DMS53 treated with DMSO at 0.1 percent for 48 hours (cell line): ENCODE data around the gene SP4.
A peak's percentile ranks its signal among the peaks of the same experiment; 100 is the strongest.
"Not testable (repeated sequence)": the region's sequence is repeated elsewhere in the genome, so short reads cannot be mapped to it uniquely, and the experiment has no call there.

Experiments used
- DNase-seq: peaks from one replicate; lab custom pipeline; 2025; ENCODE audit not compliant: unreplicated experiment; lab: John Stamatoyannopoulos, UW

The SP4 gene

DNA sequence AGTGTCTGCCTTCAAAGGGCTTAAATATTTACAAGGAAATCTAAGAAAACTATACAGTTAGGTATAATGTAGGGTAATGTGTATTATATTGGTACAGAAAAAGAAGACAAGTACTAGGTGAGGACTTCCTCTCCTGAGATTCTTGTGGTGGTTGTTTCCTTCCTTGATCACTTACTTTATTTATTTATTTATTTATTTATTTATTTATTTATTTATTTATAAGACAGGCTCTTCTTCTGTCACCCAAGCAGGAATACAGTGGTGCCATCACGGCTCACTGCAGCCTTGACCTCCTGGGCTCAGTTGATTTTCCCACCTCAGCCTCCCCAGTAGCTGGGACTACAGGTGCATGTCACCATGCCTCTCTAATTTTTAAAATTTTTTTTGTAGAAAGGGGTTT lies 96.8 kb downstream of the SP4 start:
- no peak for DNase-seq

DNA sequence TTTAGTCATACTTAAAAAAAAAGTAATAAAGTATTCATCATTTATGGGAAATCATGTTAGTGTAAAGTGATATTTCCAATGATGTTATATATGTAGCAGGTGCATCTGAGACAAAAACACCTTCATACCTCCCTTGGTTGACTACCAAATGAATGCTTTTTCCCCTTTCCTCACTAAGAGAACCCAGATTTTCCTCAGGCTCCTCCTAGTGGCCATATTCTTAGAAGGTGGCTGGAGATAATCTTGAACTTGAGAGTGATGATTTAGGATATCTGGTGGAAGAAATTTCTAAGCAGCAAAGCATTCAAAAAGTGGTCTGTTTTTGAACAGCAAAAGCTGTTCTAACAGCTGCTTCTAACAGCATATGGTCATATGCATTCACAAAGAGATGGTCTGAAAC lies 98.1 kb downstream of the SP4 start:
- DNase-seq: no peak

DNA sequence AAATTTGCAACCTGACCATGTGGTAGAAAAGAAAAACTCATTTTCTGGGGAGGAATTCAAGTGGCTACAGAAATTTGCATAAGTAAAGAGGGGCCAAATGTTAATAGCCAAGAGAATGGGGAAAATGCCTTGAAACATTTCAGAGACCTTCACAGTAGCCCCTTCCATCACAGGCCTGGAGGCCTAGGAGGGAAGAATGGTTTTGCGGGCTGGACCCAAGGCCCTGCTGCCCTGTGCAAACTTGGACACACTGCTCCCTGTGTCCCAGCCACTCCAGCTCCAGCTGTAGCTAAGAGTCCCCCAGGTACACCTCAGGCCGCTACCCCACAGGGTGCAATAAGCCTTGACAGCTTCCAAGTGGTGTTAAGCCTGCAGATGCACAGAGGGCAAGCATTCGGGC lies 98.6 kb downstream of the SP4 start:
- no peak for DNase-seq

DNA sequence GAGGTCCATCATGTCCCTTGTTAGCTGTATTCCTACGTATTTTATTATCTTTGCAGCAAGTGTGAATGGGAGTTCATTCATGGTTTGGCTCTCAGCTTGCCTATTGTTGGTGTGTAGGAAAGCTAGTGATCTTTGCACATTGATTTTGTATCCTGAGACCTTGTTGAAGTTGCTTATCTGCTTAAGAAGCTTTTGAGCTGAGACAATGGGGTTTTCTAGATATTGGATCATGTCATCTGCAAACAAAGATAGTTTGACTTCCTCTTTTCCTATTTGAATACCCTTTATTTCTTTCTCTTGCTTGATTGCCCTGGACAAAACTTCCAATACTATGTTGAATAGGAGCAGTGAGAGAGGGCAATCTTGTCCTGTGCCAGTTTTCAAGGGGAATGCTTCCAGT lies 104.6 kb downstream of the SP4 start:
- DNase-seq: not testable (repeated sequence)

DNA sequence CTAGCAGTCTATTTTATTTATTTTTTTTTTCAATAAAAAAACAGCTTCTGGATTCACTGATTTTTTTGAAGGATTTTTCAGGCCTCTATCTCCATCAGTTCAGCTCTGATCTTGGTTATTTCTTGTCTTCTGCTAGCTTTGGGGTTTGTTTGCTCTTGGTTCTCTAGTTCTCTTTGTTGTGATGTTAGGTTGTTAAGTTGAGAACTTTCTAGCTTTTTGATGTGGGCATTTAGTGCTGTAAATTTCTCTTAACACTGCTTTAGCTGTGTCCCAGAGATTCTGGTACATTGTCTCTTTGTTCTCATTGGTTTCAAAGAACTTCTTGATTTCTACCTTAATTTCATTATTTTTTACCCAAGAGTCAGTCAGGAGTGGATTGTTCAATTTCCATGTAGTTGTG lies 105.8 kb downstream of the SP4 start:
- not testable (repeated sequence) for DNase-seq

DNA sequence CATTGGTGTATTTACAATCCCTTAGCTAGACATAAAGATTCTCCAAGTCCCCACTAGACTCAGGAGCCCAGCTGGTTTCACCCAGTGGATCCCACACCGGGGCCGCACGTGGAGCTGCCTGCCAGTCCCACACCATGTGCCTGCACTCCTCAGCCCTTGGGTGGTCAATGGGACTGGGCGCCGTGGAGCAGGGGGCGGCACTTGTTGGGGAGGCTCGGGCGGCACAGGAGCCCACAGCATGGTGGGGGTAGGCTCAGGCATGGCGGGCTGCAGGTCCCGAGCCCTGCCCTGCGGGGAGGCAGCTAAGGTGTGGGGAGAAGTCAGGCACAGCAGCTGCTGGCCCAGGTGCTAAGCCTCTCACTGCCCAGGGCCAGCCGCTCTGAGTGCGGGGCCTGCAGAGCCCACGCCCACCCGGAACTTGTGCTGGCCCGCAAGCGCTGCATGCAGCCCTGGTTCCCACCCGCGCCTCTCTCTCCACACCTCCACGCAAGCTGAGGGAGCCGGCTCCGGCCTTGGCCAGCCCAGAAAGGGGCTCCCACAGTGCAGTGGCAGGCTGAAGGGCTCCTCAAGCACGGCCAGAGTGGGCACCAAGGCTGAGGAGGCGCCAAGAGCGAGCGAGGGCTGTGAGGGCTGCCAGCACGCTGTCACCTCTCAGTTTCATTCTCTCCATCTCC lies 108.7 kb downstream of the SP4 start:
- not testable (repeated sequence) for DNase-seq

DNA sequence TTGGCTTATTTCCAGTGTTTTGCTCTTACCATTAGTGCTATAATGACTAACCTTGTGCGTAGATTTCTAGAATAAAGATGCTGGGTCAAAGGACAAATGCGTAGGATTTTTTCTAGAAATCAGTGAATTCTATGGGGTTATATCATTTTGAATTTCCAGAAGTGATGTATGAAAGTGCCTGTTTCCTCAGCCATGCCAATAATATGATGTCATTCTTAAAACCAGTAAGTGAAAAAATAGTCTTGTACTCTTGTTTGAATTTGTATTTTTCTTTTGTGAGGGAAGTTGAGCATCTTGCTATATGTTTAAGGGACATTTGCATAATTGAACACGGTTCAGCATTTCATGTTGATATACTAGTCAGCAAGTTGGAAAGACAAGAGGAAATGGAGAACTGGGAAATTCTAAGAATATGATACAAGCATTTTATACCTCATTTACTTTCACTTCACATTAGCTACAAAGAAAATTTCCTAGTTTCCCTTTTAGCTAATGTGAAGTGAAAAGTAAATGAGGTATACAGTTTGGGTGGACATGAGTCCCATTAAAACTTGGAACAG lies 111.1 kb downstream of the SP4 start:
- no peak for DNase-seq

DNA sequence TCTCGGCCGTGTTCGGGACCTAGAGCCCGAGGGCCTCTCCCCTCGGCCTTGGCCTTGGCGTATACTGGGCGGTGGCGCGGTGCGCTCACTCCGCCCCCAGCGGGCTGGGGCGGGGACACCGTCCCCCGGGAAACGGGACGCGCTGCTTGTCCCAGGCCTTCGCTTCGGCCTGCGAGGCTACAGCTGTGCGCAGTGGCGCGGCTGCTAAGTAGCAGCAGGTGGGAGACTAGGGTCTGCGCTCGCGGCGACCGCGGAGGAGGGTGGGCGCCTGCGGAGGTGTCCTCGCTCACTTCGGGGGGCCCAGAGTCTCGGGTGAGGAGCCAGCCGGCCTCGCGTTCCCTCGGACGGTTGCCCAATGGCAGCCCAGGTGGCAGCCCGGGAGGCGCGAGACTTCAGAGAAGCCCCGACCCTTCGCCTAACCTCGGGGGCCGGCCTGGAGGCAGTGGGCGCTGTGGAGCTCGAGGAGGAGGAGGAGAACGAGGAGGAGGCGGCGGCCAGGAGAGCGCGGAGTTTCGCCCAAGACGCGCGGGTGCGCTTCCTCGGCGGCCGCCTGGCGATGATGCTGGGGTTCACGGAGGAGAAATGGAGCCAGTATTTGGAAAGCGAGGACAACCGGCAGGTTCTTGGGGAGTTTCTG lies 115.1 kb downstream of the SP4 start, which contains the start of gene DNAH11:
TSS of gene DNAH11 (plus strand) at position 149 of the 637 bp plus-strand sequence. CDS start at position 356, 207 bp downstream.
- peak; percentile 76 for DNase-seq

DNA sequence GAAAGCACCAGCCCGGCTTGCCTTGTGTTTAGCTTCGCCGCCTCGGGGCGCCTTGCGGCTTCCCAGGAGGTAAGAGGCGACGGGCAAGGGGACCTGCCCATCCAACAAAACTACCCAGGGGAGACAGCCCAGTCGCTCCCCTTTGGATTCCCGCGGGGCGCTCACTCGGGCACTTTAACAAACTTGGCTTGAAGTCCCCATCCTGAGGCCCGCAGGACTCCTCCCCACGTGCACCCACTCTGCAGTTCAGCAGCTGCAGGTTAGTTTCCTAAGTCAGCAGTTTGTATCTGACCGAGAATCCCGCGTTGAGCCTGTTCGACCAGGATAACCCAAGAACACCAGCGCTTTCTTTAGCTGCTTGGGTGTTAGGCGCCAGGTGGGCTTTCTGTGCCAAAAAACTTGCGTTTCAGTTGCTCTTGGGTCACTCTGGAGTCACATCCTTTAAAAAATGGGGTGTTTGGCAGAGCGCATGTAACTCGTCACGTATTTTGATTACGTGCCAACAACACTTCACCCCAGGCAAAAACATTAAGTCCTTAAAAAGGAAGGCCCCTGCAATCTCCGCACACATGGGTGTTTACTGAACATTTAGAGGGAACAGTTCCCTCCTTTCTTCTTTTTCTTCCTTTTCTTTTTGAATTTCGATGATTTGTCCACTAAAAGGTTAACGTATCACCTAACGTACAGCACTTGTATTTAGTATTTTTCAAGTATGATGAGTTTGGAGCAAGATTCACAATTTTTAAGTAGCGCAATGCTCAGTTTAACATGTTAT lies 115.8 kb downstream of the SP4 start:
- peak; percentile 38 for DNase-seq

DNA sequence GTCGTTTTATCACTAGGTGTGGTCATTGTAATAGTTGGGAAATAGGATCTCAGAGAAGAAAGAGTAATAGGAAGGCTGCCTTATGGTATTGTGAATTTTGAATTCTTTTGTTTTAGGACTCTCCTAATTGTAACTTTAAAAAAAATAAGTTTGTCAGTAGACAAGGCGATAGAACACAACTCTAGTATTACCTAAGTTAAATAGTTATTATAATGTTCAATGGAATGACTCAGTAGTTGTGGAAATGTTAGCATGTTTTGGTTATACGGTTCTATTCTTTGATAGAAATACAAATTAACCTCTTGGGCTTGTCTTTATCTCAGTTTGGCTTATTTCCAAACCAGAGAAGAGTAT lies 116.4 kb downstream of the SP4 start:
- no peak for DNase-seq

DNA sequence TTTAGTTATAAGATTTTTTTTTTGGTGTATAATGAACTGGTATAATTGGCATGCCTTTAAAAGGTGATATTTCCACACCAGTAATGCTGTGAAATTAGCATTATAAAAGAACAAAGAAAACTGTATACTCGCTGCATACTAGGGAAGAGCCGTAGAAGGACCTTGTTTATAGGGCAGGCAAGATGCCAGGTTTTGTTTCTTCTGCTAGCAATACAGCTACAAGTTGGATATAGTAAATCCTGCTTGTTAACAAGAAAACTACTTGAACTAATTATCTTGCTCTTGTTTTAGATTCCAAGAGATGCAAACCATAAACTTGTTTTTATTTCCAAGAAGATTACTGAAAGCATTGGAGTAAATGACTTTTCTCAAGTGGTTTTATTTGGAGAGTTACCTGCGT lies 116.8 kb downstream of the SP4 start:
- DNase-seq: no peak

DNA sequence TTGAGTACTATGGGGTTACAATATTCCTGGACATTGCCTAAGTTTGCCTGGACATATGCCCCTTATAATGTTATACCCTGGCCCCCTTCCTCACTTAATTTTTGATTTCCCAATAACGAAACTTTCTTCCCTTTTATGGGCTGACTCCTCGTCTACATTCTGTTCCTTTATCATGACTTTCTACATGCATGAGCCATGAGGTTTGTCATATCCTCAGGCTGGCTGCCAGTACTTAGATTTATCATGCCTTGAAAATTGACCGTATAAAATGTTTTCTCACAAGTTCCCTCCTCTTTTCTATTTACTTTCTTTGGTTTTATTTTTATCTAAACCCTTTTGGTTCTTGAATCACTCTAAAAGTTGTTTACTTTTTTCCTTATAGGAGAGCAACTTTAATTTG lies 119.6 kb downstream of the SP4 start:
- DNase-seq: no peak

DNA sequence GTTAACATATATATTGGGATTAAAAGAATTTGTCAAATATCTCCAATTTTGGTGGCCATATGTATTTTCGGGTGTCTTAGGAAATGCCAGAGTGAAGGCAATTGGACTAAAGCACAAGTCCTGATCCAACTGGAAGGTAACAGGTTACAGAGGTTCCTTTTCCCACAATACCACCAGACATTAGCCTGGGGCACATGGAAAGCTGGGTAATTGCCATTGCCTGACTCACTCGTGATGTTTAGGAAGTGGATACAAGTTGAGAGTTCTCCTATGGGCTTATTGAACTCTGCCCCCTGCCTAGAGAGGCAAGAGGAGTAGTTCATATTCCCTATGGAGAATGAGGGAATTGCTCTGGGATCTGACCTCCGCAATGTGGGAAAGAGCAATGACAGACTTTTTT lies 120.6 kb downstream of the SP4 start:
- DNase-seq: no peak

DNA sequence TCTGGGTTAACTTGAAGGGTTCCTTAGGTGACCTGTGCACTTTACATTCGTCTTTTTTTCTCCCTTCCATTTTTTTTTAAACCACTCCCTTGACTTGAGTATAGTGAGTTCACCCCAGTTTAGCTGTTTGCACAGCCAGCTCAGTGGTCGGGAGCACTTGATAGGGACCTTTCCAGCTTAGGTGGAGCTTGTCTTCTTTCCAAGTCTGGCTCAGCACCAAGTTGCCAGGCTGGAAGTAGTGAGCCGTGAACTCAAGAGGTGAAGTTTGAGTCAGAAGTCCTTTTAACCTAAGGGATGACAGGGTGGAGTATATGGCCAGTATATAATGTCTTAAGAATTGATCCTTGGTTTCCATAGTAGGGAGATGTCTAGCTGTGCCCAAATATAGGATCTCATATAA lies 122.2 kb downstream of the SP4 start:
- no peak for DNase-seq

DNA sequence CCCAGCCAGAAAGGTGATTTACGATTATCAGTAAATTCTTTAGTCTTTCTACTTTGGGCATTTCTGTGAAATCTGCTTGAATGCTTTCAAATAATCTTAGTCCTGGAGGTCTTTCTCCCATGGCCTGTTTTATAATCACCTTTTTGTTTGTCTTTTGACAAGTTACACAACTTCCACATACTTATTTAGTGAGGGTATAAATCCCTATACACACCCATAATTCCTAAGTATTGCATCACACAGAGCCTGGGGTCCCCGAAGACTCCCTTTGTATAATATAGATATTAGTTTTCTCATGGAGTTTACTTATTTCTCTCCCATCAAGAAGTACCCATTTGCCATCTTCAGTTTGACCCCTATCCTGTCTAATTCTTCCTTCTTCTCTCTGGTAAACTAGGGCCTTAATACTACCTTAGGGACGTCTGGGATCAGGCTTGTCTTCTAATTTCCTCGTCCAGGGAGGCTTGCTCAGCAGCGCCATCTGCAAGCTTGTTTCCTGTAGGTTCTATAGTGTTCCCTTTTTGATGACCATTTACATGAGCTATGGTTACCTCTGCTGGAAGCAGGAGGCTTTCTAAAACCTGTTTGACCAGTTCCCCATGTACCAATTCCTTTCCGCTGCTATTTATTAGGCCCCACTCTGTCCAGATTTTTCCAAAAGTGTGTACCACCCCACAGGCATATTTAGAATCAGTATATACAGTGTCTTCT lies 123.1 kb downstream of the SP4 start:
- peak; percentile 99 for DNase-seq

DNA sequence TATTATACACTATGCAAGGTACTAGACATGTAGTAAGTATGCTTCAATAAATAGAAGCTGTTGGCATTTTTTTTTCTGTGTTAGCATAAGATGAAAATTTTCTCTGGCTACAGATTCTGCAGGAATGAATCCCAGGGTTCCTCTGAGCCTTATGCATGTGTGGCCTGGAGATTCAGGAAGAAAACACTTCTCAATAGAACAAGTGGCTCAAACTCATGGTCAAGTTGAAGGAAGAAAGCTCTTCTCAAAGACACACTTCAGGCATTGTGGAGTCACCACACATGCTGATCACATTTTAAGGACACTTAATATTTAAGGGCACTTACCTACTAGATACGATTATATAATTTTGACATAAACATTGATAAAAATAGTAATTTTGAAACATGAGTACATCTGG lies 134.5 kb downstream of the SP4 start:
- DNase-seq: no peak
